Lower leg skin (tissue), 3 donors: ENCODE measurements around the gene SYNPO2L.
"Not testable (repeated sequence)": the region's sequence is repeated elsewhere in the genome, so short reads cannot be mapped to it uniquely, and the experiment has no call there.

ENCODE experiments used
- POLR2A ChIP-seq, 2 donors: fragments of 450-650 bp; IDR thresholded peaks; one replicate each; pipeline ENCODE4 v1.6.1; 2016 to 2017; ENCODE audit warnings: antibody characterized with exemption in 2 of 2, mild to moderate bottlenecking in 1 of 2, moderate library complexity in 1 of 2
- TF ChIP-seq, protein P1 (sequence below), 3 donors: fragments of 450-650 bp; IDR thresholded peaks; one replicate each; pipeline ENCODE4 v1.5.1; 2016; ENCODE audit warnings: antibody characterized with exemption in 3 of 3, mild to moderate bottlenecking in 3 of 3, moderate library complexity in 2 of 3

DNA sequence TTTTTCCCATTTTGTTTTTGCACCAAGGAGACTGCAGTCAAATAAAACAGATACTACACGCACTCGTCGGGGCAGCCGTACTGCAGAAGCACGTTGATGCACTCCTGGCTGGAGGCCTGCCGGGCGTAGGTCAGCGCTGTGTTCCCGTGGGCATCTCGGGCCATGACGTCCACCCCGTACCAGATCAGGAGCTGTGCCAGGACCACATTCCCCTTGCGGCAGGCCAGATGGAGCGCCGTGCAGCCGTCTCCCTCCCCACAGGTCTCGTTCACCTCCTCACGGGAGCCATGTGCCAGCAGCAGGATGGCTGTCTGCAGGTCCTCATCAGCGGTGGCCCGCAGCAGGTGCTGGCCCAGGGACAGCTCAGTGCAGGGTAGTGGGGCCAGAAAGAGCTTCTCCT, 18.7 kb upstream of the SYNPO2L start:
- TF ChIP-seq, protein P1, sequence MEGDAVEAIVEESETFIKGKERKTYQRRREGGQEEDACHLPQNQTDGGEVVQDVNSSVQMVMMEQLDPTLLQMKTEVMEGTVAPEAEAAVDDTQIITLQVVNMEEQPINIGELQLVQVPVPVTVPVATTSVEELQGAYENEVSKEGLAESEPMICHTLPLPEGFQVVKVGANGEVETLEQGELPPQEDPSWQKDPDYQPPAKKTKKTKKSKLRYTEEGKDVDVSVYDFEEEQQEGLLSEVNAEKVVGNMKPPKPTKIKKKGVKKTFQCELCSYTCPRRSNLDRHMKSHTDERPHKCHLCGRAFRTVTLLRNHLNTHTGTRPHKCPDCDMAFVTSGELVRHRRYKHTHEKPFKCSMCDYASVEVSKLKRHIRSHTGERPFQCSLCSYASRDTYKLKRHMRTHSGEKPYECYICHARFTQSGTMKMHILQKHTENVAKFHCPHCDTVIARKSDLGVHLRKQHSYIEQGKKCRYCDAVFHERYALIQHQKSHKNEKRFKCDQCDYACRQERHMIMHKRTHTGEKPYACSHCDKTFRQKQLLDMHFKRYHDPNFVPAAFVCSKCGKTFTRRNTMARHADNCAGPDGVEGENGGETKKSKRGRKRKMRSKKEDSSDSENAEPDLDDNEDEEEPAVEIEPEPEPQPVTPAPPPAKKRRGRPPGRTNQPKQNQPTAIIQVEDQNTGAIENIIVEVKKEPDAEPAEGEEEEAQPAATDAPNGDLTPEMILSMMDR (IDR thresholded peaks at IDR 0.05), result not testable (repeated sequence)
- not testable (repeated sequence) for TF ChIP-seq POLR2A (IDR thresholded peaks at IDR 0.05)
